Mucosa of descending colon (tissue), 3 donors: Measurements from ENCODE around the gene SART3. TPM values are rescaled to one million over a fixed set of nuclear protein-coding genes. Genes with fewer than 3 reads are reported as not detected.
A peak's percentile ranks its signal among the peaks of the same experiment; 100 is the strongest.

ENCODE experiments used
- ATAC-seq: fragments of 200-7000 bp; cut with Tn5 transposase; one replicate; pipeline ENCODE4 v1.9.1; 2020; ENCODE audit warnings: mild to moderate bottlenecking, moderate library complexity
- DNase-seq, 3 donors: peaks; one replicate each; pipeline ENCODE4 v3.0.0-alpha.2; 2020
- H3K36me3 ChIP-seq: fragments of 200-600 bp; one replicate; pipeline ENCODE4 v1.8.0; 2021; ENCODE audit warnings: low read depth, mild to moderate bottlenecking
- H3K4me1 ChIP-seq: fragments of 200-600 bp; one replicate; pipeline ENCODE4 v1.8.0; 2021; ENCODE audit warnings: low read depth, mild to moderate bottlenecking
- H3K4me3 ChIP-seq: fragments of 200-600 bp; one replicate; pipeline ENCODE4 v1.8.0; 2021; ENCODE audit warnings: mild to moderate bottlenecking
- H3K9me3 ChIP-seq: fragments of 200-600 bp; one replicate; pipeline ENCODE4 v1.8.0; 2021; ENCODE audit warnings: mild to moderate bottlenecking
- intact Hi-C, 2 donors: fragments of 100-400 bp; cut with DNase I in 1 of 2; cut with micrococcal nuclease in 1 of 2; formaldehyde crosslinking; loops; one replicate each; pipeline versions ENCODE4 v1.11.0 to v1.11.1; 2022; cut with DNase I, micrococcal nuclease
- total RNA-seq, 3 donors: library from RNA; stranded (reverse); fragmentation: NEBNext Ultra II Directional in 2 of 3; extraction: Animal tissue kit (Norgen Biotek cat#: 25700) in 2 of 3; gene quantifications; one replicate each; pipeline versions ENCODE4 v1.2.1 to v1.2.4, GENCODE V29; 2021 to 2023
- TF ChIP-seq, protein P1 (sequence below): fragments of 200-600 bp; IDR thresholded peaks from one replicate; pipeline ENCODE4 v1.8.0; 2022; ENCODE audit warnings: antibody characterized with exemption, mild to moderate bottlenecking
- donor health status: DM: no; HTN: no; CAD: no; lungs with moderate emphysema.
- donor health status: DM: no; HTN: no; CAD: no.
- donor health status: DM: no; HTN: yes; CAD: no.

SART3 gene
- total RNA-seq, 3 donors from 2014 or later, result 42.0 to 47.7 (median 47.6) TPM

DNA sequence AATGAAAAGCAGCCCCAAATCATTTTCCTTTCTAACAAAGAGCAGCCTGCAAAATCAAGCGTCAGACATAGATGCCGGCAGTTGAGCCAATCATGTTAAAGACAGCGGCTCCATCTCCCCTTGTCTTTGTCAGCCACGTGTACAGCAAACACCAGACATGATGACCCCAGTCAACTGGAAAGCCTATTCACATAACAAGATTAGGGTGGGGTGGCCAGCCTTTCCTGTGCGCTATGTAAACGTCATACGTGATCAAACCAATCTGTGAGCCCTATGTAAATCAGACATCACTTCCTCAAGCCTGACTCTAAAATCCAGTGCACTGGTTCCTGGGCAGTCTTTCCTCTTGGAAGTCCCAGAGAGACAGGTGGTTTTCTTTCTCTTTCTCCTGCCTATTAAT lies 55.8 kb downstream of the SART3 start:
- no peak for DNase-seq
- Histone ChIP-seq H3K4me3 (no peak overlapping the region), H3K36me3 (no peaks in the 10 kb centered on the region), H3K9me3 (peaks cover 15% of the 10 kb centered on the region), H3K4me1 (no peaks in the 10 kb centered on the region)
- no peak for ATAC-seq
- TF ChIP-seq, protein P1, sequence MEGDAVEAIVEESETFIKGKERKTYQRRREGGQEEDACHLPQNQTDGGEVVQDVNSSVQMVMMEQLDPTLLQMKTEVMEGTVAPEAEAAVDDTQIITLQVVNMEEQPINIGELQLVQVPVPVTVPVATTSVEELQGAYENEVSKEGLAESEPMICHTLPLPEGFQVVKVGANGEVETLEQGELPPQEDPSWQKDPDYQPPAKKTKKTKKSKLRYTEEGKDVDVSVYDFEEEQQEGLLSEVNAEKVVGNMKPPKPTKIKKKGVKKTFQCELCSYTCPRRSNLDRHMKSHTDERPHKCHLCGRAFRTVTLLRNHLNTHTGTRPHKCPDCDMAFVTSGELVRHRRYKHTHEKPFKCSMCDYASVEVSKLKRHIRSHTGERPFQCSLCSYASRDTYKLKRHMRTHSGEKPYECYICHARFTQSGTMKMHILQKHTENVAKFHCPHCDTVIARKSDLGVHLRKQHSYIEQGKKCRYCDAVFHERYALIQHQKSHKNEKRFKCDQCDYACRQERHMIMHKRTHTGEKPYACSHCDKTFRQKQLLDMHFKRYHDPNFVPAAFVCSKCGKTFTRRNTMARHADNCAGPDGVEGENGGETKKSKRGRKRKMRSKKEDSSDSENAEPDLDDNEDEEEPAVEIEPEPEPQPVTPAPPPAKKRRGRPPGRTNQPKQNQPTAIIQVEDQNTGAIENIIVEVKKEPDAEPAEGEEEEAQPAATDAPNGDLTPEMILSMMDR, result no peak
- intact Hi-C loops, result no loop called here

DNA sequence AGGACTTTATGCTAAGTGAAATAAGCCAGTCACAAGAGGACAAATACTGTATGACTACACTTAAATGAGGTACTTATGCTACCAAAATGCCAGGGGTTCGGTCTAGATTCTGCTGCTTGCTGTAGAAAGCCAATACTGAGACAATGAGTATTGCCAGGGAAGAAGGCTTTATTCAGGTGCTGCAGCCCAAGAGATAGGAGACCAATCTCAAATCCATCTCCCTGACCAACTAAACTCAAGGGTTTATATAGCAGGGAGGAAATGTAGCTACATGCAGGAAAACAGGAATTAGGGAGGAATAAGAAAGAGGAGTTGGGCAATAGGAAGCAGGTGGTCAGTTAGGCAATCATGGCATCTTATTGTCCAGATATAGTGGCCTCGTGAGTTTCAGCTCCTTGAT lies 58.1 kb downstream of the SART3 start:
- TF ChIP-seq, protein P1, result no peak
- DNase-seq (no peak), ATAC-seq (no peak)
- H3K4me3 ChIP-seq, result no peak overlapping the region
- peaks cover 15% of the 10 kb centered on the region for H3K9me3 ChIP-seq
- no peaks in the 10 kb centered on the region for H3K36me3 ChIP-seq
- intact Hi-C loops, result no loop called here
- H3K4me1 ChIP-seq, result no peaks in the 10 kb centered on the region

DNA sequence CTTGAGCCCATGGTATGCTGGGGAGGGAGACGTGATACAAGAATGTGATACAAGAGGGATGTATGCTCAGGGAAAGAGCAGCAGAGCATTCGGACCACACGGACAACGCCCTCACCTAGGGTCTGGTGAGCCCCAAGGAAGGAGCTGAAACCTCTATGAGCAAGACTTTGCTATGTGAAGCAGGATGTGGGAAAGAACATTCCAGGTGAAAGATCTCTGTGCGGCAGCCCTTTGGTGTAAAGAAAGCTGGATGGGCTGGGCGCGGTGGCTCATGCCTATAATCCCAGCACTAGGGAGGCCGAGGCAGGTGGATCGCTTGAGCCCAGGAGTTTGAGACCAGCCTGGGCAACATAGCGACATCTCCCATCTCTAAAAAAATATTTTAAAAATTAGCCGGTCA lies 62.8 kb downstream of the SART3 start:
- H3K4me1 ChIP-seq, result no peaks in the 10 kb centered on the region
- no peak overlapping the region for H3K4me3 ChIP-seq
- ATAC-seq, result no peak
- TF ChIP-seq, protein P1, result no peak
- intact Hi-C loops, result no loop called here
- no peak for DNase-seq
- no peaks in the 10 kb centered on the region for H3K36me3 ChIP-seq
- peaks cover 9% of the 10 kb centered on the region for H3K9me3 ChIP-seq

DNA sequence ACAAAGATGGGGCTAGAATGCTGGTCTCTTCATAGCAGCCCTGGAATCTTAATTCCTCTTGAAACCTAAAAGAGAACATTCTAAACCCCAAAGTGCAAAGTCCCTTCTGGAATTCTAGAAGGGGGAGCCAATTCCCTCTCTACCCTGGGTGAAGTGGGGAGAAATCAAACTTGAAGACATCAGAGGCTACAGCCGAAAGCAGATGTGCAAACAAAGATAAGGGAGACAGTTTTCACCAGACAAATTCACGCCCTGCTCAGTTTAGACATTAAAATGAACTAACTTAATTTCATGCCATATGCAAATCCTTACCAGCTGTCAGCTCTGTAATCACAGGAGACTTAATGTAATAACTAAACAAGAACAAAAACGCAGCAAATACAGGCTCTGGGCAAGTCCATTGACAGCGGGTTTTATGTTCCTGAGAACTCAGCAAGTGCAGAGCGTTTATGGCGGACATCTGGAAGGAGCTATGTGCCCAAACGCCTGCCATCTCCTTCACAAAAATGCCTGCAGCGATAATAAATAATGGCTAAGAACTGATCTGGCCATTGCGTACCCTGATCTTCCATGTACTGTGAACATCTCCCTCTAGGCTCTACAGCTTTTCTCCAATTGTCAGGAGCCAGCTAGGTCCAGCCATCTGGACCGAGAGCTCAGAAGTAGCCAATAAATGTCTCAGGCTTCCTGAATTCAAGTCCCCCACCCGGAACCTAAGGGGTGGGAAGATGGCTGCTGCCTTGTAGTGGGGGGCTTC lies 65.0 kb downstream of the SART3 start:
- no peak for DNase-seq
- no peak for ATAC-seq
- intact Hi-C loops, result no loop called here

DNA sequence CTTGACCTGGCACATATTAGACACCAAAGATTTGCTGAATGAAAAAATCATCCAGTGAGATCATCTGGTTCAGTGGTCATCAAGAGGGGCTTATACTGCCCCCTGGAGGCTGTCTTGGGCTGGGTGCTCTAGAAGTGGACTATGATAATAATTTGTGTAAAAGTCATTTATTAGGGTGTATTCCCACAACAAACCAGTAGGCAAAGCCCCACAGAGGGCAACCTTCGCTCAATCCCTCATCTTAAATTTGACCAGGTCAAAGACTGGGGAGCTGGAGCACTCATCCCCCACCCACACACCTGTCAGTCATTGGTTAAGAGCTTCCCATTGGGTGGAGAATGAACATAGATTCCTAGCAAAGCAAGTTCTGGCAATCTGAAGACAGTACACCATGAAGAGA lies 65.9 kb downstream of the SART3 start:
- TF ChIP-seq, protein P1, result no peak
- no peaks in the 10 kb centered on the region for H3K36me3 ChIP-seq
- intact Hi-C loops, result no loop called here
- ATAC-seq, result no peak
- no peaks in the 10 kb centered on the region for H3K4me1 ChIP-seq
- H3K9me3 ChIP-seq, result no peaks in the 10 kb centered on the region
- peak in 1 of 3 donors; percentile 34 for DNase-seq
- H3K4me3 ChIP-seq, result no peak overlapping the region

More for the DNA sequence above, 65.0 kb downstream of the SART3 start:
- Histone ChIP-seq H3K36me3 (no peaks in the 10 kb centered on the region), H3K4me1 (no peaks in the 10 kb centered on the region), H3K4me3 (no peak overlapping the region), H3K9me3 (no peaks in the 10 kb centered on the region)
- TF ChIP-seq, protein P1, result no peak
